NCI-H2196 (cell line): ENCODE measurements around the gene COX4I2.

Experiments
- DNase-seq: peaks from one replicate; lab custom pipeline; 2025; ENCODE audit not compliant: unreplicated experiment; lab: John Stamatoyannopoulos, UW

The COX4I2 gene

GRCh38 chr20:31693987-31694661 lies 56.4 kb downstream of the COX4I2 start:
- DNase-seq = peak; percentile 36
